ENCODE measurements around the gene STOX2. TPM values are rescaled to one million over a fixed set of nuclear protein-coding genes. Genes with fewer than 3 reads are reported as not detected.

STOX2 gene
- total and polyA plus RNA-seq, 2 donors (not counting 3 experiments of a cell fraction or from before 2014, with no cell fraction given): 0.03 to 0.24 TPM

GRCh38 chr4:183920512-183920911 is 15.4 kb downstream of the STOX2 start:
- H2AFZ ChIP-seq (ENCODE audit: low read depth, low read length): no peak overlapping the region
- no peaks in the 10 kb centered on the region for H3K79me2 ChIP-seq (ENCODE audit: control insufficient read depth, insufficient read depth, low read length)
- H3K27ac ChIP-seq (ENCODE audit: insufficient read depth, low read depth, low read length): no peak overlapping the region
- H3K4me3 ChIP-seq (replicated peaks in 1 of 3; ENCODE audit: insufficient read depth in 1 of 3, low read depth in 1 of 3, low read length in 3 of 3): no peak overlapping the region
- dilution Hi-C loops (cut with MboI; ENCODE audit: extremely low pct_ligation_motif_present, low sequenced_read_pairs) (no loop called here), intact Hi-C loops (cut with micrococcal nuclease) (no loop called here)
- no peak overlapping the region for H3K4me2 ChIP-seq (ENCODE audit: insufficient read depth, low read length)
- TF ChIP-seq CTCF (IDR thresholded peaks at IDR 0.05; ENCODE audit: extremely low read depth in 1 of 2, insufficient read depth in 1 of 2, low read depth in 1 of 2, low read length in 2 of 2): no peak
- TF ChIP-seq GATA2 (IDR thresholded peaks at IDR 0.05; ENCODE audit: insufficient read depth, insufficient read length, low read depth, low read length): no peak
- no peak for TF ChIP-seq MAX (IDR thresholded peaks at IDR 0.05; ENCODE audit: insufficient read depth, insufficient read length)
- TF ChIP-seq JUN (IDR thresholded peaks at IDR 0.05; ENCODE audit: borderline replicate concordance, insufficient read depth, insufficient read length, low read depth): no peak
- TF ChIP-seq MYC (IDR thresholded peaks at IDR 0.05; ENCODE audit: low read depth, low read length): no peak
- TF ChIP-seq EZH2 (IDR thresholded peaks at IDR 0.05; ENCODE audit: borderline replicate concordance, low read depth, low read length, severe bottlenecking): no peak
- TF ChIP-seq POLR2AphosphoS5 (IDR thresholded peaks at IDR 0.05; ENCODE audit: insufficient read depth, low read depth, low read length): no peak
- no peak for TF ChIP-seq POLR2A (IDR thresholded peaks at IDR 0.05; ENCODE audit: low read depth, low read length)
- TF ChIP-seq FOS (IDR thresholded peaks at IDR 0.05; ENCODE audit: borderline replicate concordance, insufficient read depth, low read length): no peak
- no peaks in the 10 kb centered on the region for H3K36me3 ChIP-seq (ENCODE audit: control insufficient read depth in 2 of 2, extremely low read depth in 1 of 2, insufficient read depth in 2 of 2, low read length in 2 of 2)
- H3K27me3 ChIP-seq (ENCODE audit: control insufficient read depth in 2 of 2, insufficient read depth in 2 of 2, low read length in 2 of 2): no peaks in the 10 kb centered on the region
- H3K4me1 ChIP-seq (ENCODE audit: control insufficient read depth, extremely low read depth, insufficient read depth, low read length): no peaks in the 10 kb centered on the region
- no peaks in the 10 kb centered on the region for H4K20me1 ChIP-seq (replicated peaks; ENCODE audit: control insufficient read depth, extremely low read depth, insufficient read depth, low read length)
- BruUV-seq (replicated peaks): no TSS peak
- no peaks in the 10 kb centered on the region for H3K9me3 ChIP-seq (replicated peaks; ENCODE audit: control insufficient read depth, insufficient read depth, low read length)
- DNase-seq (ENCODE audit: low read depth, low spot score) (no peak), FAIRE-seq (no peak)
- POLR2A ChIA-PET: no interaction called here
- H3K9ac ChIP-seq (replicated peaks; ENCODE audit: extremely low read depth, insufficient read depth, low read length): no peak overlapping the region
- no peaks in the 10 kb centered on the region for H3K9me1 ChIP-seq (replicated peaks; ENCODE audit: control insufficient read depth, extremely low read depth, insufficient read depth, low read length)
- CTCF ChIA-PET: no interaction called here
